Hepatocyte (in vitro differentiated cells): ENCODE measurements around the gene EPHA2. TPM values are rescaled to one million over a fixed set of nuclear protein-coding genes. Genes with fewer than 3 reads are reported as not detected.
"Not testable (repeated sequence)": the region's sequence is repeated elsewhere in the genome, so short reads cannot be mapped to it uniquely, and the experiment has no call there.

Source experiments
- DNase-seq: peaks from one replicate; pipeline ENCODE4 v3.0.0-alpha.2; 2016; ENCODE audit warnings: low spot score
- H2AFZ ChIP-seq: fragments of 200-600 bp; sonication (generic); 2 replicates; pipeline ENCODE4 v1.6.0; 2016; ENCODE audit warnings: antibody characterized with exemption, mild to moderate bottlenecking
- H3K27ac ChIP-seq: fragments of 200-600 bp; sonication (generic); 2 replicates; pipeline ENCODE4 v1.5.1; 2016; ENCODE audit warnings: mild to moderate bottlenecking
- H3K27me3 ChIP-seq: fragments of 200-600 bp; sonication (generic); 2 replicates; pipeline ENCODE4 v1.6.1; 2016
- H3K36me3 ChIP-seq: fragments of 200-600 bp; sonication (generic); replicated peaks from 2 replicates; pipeline ENCODE4 v1.5.1; 2016; ENCODE audit warnings: low read depth; ENCODE audit not compliant: insufficient read depth
- H3K4me1 ChIP-seq: fragments of 200-600 bp; sonication (generic); 2 replicates; pipeline ENCODE4 v1.5.1; 2016; ENCODE audit warnings: mild to moderate bottlenecking, moderate library complexity; ENCODE audit not compliant: insufficient read depth
- H3K4me2 ChIP-seq: fragments of 200-600 bp; sonication (generic); 2 replicates; pipeline ENCODE4 v1.6.0; 2016
- H3K4me3 ChIP-seq: fragments of 200-600 bp; sonication (generic); 2 replicates; pipeline ENCODE4 v1.5.1; 2016; ENCODE audit warnings: mild to moderate bottlenecking
- H3K79me2 ChIP-seq: fragments of 200-600 bp; sonication (generic); 2 replicates; pipeline ENCODE4 v1.6.0; 2017; ENCODE audit warnings: mild to moderate bottlenecking
- H3K9me2 ChIP-seq: fragments of 200-600 bp; sonication (generic); replicated peaks from 2 replicates; pipeline ENCODE4 v1.6.0; 2017; ENCODE audit warnings: mild to moderate bottlenecking; ENCODE audit not compliant: insufficient read depth
- H3K9me3 ChIP-seq: fragments of 200-600 bp; sonication (generic); 2 replicates; pipeline ENCODE4 v1.5.1; 2016; ENCODE audit warnings: low read depth, mild to moderate bottlenecking
- H4K20me1 ChIP-seq: fragments of 200-600 bp; sonication (generic); 2 replicates; pipeline ENCODE4 v1.6.0; 2016; ENCODE audit warnings: mild to moderate bottlenecking; ENCODE audit not compliant: insufficient read depth, poor library complexity, severe bottlenecking
- EZH2 ChIP-seq: fragments of 200-600 bp; sonication (generic); IDR thresholded peaks from 2 replicates; pipeline ENCODE4 v1.6.1; 2016; ENCODE audit warnings: antibody characterized with exemption, mild to moderate bottlenecking, borderline replicate concordance
- EZH2phosphoT487 ChIP-seq: fragments of 200-600 bp; sonication (generic); IDR thresholded peaks from one replicate; pipeline ENCODE4 v1.6.1; 2018; ENCODE audit warnings: antibody characterized with exemption, mild to moderate bottlenecking, low read depth, moderate library complexity; ENCODE audit not compliant: unreplicated experiment, severe bottlenecking
- WGBS: methylation state at CpG from one replicate; pipeline ENCODE4 v1.1.6; 2016; ENCODE audit warnings: low lambda C conversion rate; ENCODE audit errors: missing lambda C conversion rate; 5-methylcytosine and 5-hydroxymethylcytosine counted together
- polyA plus RNA-seq: library from polyadenylated mRNA; unstranded; fragments of >200 nt; fragmentation: Nextera tagmentation; extraction: Ambion mirVana; gene quantifications from 2 replicates; pipeline ENCODE4 v1.2.1, GENCODE V29; 2016
- total RNA-seq: library from RNA; depleted of rRNA; stranded (reverse); fragments of >200 nt; gene quantifications from 2 replicates; pipeline ENCODE4 v1.2.3, GENCODE V29; 2014
- TF ChIP-seq, protein P1 (sequence below): fragments of 200-600 bp; sonication (generic); IDR thresholded peaks from 2 replicates; pipeline ENCODE4 v1.5.1; 2016; ENCODE audit warnings: antibody characterized with exemption, mild to moderate bottlenecking; ENCODE audit not compliant: poor library complexity

EPHA2 gene
- total and polyA plus RNA-seq, 2 experiments from 2014 or later: 20.4 to 27.3 TPM

DNA sequence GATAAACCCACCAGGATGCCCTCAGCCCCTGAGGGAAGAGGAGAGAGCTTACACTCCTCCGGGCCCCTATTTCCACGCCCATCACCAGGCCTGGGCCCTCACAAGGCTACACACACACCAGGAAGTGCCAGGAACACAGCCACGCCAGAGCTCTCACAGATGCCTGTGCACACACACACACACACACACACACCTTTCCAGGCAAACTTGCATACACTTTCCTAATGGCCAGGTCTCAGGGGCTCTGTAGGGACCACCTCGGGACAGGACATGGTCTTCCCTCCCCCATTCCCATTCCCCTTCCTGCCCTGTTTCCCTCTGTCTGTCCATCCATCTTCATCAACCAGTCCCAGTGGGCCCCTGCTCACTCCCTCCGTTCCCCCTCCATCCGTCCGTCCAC, 9.7 kb upstream of the EPHA2 start:
- Histone ChIP-seq H3K27me3 (no peaks in the 10 kb centered on the region), H2AFZ (no peak overlapping the region), H3K4me2 (no peak overlapping the region), H3K9me3 (no peaks in the 10 kb centered on the region), H3K4me1 (peaks cover 12% of the 10 kb centered on the region), H3K79me2 (no peaks in the 10 kb centered on the region), H3K27ac (peak overlapping the region; percentile 65), H4K20me1 (no peaks in the 10 kb centered on the region), H3K9me2 (no peaks in the 10 kb centered on the region), H3K36me3 (no peaks in the 10 kb centered on the region), H3K4me3 (no peak overlapping the region)
- no peak for DNase-seq
- TF ChIP-seq EZH2 (no peak), EZH2phosphoT487 (no peak)
- WGBS: 75% methylated on average over 7 of the region's 7 CpGs

DNA sequence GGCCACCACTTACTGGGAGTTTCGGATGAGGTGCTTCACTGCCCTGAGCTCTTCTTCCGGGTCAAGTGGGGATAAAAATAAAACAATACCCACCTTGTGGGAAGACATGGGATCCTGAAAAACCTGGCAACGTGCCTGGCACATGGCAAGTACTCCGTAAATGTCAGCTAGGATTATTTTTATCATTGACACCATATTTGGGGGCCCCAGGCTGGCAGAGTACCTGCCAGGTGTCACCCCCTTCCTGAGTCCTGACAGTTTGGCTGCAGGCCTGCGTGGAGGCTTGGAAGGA, 9.2 kb upstream of the EPHA2 start:
- no peak for DNase-seq
- H4K20me1 ChIP-seq: no peaks in the 10 kb centered on the region
- no peak overlapping the region for H3K4me3 ChIP-seq
- H3K4me2 ChIP-seq: no peak overlapping the region
- H2AFZ ChIP-seq: no peak overlapping the region
- no peaks in the 10 kb centered on the region for H3K36me3 ChIP-seq
- peaks cover 12% of the 10 kb centered on the region for H3K4me1 ChIP-seq
- H3K27me3 ChIP-seq: no peaks in the 10 kb centered on the region
- peak overlapping the region; percentile 65 for H3K27ac ChIP-seq
- H3K9me2 ChIP-seq: no peaks in the 10 kb centered on the region
- no peaks in the 10 kb centered on the region for H3K79me2 ChIP-seq
- no peaks in the 10 kb centered on the region for H3K9me3 ChIP-seq
- TF ChIP-seq, protein P1, sequence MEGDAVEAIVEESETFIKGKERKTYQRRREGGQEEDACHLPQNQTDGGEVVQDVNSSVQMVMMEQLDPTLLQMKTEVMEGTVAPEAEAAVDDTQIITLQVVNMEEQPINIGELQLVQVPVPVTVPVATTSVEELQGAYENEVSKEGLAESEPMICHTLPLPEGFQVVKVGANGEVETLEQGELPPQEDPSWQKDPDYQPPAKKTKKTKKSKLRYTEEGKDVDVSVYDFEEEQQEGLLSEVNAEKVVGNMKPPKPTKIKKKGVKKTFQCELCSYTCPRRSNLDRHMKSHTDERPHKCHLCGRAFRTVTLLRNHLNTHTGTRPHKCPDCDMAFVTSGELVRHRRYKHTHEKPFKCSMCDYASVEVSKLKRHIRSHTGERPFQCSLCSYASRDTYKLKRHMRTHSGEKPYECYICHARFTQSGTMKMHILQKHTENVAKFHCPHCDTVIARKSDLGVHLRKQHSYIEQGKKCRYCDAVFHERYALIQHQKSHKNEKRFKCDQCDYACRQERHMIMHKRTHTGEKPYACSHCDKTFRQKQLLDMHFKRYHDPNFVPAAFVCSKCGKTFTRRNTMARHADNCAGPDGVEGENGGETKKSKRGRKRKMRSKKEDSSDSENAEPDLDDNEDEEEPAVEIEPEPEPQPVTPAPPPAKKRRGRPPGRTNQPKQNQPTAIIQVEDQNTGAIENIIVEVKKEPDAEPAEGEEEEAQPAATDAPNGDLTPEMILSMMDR: no peak
- TF ChIP-seq EZH2 (no peak), EZH2phosphoT487 (no peak)
- 61% methylated on average over 5 of the region's 5 CpGs for WGBS

DNA sequence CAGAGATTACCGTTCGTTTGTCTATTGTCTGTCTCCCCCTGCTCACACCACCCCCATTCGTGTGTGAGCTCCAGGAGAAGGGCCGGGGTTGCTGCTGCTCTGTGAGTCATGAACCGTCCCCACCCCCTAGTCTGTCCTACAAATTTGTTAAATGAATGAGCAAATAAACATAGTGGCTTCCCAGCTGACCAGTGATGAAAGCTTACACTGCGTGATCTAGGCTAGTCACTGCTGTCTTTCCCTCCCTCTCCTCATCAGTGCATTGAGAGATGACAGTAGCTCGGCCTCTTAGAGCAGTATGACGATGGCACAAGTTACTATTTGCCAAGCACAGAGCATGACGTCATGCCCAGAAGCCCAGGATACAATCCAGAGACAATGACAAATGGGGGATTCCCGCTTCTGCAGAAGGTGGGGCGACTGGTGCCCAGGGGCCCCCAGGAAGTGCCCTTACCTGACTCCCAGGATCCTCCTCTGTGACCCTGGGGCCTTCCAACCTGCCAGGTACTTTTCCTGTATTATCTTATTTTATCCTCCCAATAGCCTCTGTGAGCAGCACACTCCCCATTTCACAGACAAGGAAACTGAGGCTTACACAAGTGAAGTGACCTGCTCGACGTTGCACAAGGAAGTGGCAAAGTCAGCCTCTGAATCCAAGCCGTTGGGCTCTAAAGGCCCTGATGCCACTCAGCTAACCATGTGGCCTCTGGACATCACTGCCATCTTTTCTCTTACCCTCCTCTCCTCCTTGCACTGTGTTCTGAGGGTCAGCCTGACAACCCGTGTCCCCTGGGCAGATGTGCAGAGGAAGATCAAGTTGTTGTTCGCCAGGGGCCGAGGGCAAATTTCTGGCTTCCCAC, 8.6 kb upstream of the EPHA2 start:
- Histone ChIP-seq H3K27ac (peak overlapping the region; percentile 65), H3K4me2 (no peak overlapping the region), H4K20me1 (no peaks in the 10 kb centered on the region), H3K9me2 (no peaks in the 10 kb centered on the region), H3K27me3 (no peaks in the 10 kb centered on the region), H3K4me1 (peaks cover 12% of the 10 kb centered on the region), H2AFZ (no peak overlapping the region), H3K9me3 (no peaks in the 10 kb centered on the region), H3K4me3 (no peak overlapping the region), H3K36me3 (no peaks in the 10 kb centered on the region), H3K79me2 (no peaks in the 10 kb centered on the region)
- WGBS: 54% methylated on average over 17 of the region's 17 CpGs
- peak; percentile 87 for DNase-seq
- TF ChIP-seq, protein P1: no peak
- TF ChIP-seq EZH2 (no peak), EZH2phosphoT487 (no peak)

DNA sequence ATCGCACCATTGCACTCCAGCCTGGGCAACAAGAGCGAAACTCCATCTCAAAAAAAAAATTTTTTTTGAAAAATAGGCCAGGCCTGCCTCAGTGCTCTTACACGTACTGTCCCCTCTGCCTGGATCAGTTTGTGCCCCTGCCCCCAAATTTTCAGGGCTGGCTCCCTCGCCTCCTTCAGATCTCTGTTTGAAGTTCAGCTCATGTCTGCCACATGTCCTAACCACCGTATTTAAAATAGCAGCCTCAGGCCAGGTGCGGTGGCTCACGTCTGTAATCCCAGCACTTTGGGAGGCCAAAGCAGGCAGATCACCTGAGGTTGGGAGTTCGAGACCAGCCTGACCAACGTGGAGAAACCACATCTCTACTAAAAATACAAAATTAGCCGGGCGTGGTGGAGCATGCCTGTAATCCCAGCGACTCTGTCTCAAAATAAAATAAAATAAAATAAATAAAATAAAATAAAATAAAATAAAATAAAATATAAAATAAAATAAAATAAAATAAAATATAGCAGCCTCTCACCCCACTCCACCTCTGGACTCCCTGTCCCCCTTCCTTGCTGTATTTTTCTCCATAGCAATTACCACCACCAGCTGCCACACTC, 7.8 kb upstream of the EPHA2 start:
- not testable (repeated sequence) for H3K36me3 ChIP-seq, H3K4me2 ChIP-seq, DNase-seq, H3K27me3 ChIP-seq, H3K9me2 ChIP-seq, H3K4me3 ChIP-seq, H3K27ac ChIP-seq, H3K9me3 ChIP-seq, H4K20me1 ChIP-seq, H2AFZ ChIP-seq, H3K79me2 ChIP-seq
- H3K4me1 ChIP-seq: peaks cover 12% of the 10 kb centered on the region
- WGBS: 84% methylated on average over 12 of the region's 12 CpGs
